Tibial artery (tissue), 4 donors: Measurements from ENCODE around the gene GRB10.

Source experiments
- DNase-seq, 2 donors: peaks; one replicate each; pipeline ENCODE4 v3.0.0-alpha.2; 2019
- H3K27ac ChIP-seq, 2 donors: fragments of 200-600 bp; sonication (generic) in 1 of 2; 1 replicate in 1 of 2; 2 replicates in 1 of 2; pipeline ENCODE4 v1.5.1; 2018 to 2019; ENCODE audit warnings: mild to moderate bottlenecking in 1 of 2
- H3K27me3 ChIP-seq, 2 donors: fragments of 200-600 bp; sonication (generic) in 1 of 2; one replicate each; pipeline versions ENCODE4 v1.5.1 to v1.6.0; 2016 to 2019
- H3K36me3 ChIP-seq, 3 donors: fragments of 200-600 bp; sonication (generic) in 2 of 3; one replicate each; pipeline ENCODE4 v1.5.1; 2016 to 2019; ENCODE audit warnings: mild to moderate bottlenecking in 2 of 3
- H3K4me1 ChIP-seq, 4 donors: fragments of 200-600 bp; sonication (generic) in 2 of 4; 1 replicate in 3 of 4; 2 replicates in 1 of 4; pipeline ENCODE4 v1.5.1; 2016 to 2019
- H3K4me3 ChIP-seq, 2 donors: fragments of 200-600 bp; sonication (generic) in 1 of 2; 1 replicate in 1 of 2; 2 replicates in 1 of 2; pipeline ENCODE4 v1.5.1; 2018 to 2019; ENCODE audit warnings: mild to moderate bottlenecking in 2 of 2
- H3K9me3 ChIP-seq, 3 donors: fragments of 200-600 bp; sonication (generic) in 1 of 3; one replicate each; pipeline ENCODE4 v1.5.1; 2016 to 2019
- intact Hi-C: fragments of 100-400 bp; cut with DNase I; formaldehyde crosslinking; loops from one replicate; pipeline ENCODE4 v1.15.0; 2023; ENCODE audit warnings: low total_unique reads
- TF ChIP-seq, protein P1 (sequence below), 2 experiments: fragments of 200-600 bp in 1 of 2; fragments of 450-650 bp in 1 of 2; IDR thresholded peaks; one replicate each; pipeline ENCODE4 v1.5.1; 2017 to 2019; ENCODE audit warnings: antibody characterized with exemption in 2 of 2, mild to moderate bottlenecking in 1 of 2, moderate library complexity in 1 of 2

The GRB10 gene

DNA sequence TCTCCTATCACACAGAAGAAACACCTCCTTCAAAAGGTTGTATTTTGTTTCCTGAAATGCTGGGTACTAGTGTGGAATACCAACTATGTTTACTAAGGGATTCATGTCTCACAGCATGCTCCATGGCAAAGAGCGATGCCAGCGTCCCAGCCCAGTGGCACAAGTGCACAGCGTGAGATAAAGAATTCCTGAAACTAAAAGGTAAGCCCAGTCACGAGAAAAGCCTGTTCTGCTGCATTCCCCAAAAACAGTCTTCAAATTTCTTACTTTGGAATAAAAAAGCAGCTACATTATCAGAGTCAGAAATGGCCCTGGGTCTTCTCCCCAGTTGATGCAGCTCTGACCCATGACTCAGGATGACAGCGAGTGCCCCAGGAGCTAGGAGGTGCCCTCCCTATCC, 164.4 kb downstream of the GRB10 start:
- Histone ChIP-seq H3K27ac (no peak overlapping the region), H3K4me1 (peaks cover 0 to 32% (median 14%) of the 10 kb centered on the region in 4 donors), H3K36me3 (peaks cover 11 to 42% (median 19%) of the 10 kb centered on the region in 3 donors), H3K9me3 (no peaks in the 10 kb centered on the region), H3K27me3 (no peaks in the 10 kb centered on the region), H3K4me3 (no peak overlapping the region)
- intact Hi-C loops, result loop anchor here (10.0 kb wide), 1 partner anchor 57 kb away; no protein-coding TSS in a partner anchor
- no peak for DNase-seq
- TF ChIP-seq, protein P1, sequence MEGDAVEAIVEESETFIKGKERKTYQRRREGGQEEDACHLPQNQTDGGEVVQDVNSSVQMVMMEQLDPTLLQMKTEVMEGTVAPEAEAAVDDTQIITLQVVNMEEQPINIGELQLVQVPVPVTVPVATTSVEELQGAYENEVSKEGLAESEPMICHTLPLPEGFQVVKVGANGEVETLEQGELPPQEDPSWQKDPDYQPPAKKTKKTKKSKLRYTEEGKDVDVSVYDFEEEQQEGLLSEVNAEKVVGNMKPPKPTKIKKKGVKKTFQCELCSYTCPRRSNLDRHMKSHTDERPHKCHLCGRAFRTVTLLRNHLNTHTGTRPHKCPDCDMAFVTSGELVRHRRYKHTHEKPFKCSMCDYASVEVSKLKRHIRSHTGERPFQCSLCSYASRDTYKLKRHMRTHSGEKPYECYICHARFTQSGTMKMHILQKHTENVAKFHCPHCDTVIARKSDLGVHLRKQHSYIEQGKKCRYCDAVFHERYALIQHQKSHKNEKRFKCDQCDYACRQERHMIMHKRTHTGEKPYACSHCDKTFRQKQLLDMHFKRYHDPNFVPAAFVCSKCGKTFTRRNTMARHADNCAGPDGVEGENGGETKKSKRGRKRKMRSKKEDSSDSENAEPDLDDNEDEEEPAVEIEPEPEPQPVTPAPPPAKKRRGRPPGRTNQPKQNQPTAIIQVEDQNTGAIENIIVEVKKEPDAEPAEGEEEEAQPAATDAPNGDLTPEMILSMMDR (IDR thresholded peaks at IDR 0.05), result no peak

GRCh38 chr7:50615519-50616080, 167.1 kb downstream of the GRB10 start:
- Histone ChIP-seq H3K27me3 (no peaks in the 10 kb centered on the region), H3K36me3 (peaks cover 29 to 66% (median 44%) of the 10 kb centered on the region in 3 donors), H3K27ac (no peak overlapping the region), H3K4me3 (no peak overlapping the region), H3K4me1 (peaks cover 0 to 13% (median 4%) of the 10 kb centered on the region in 4 donors), H3K9me3 (no peaks in the 10 kb centered on the region)
- intact Hi-C loops, result loop anchor here (10.0 kb wide), 1 partner anchor 59 kb away; no protein-coding TSS in a partner anchor
- DNase-seq, result no peak
- TF ChIP-seq, protein P1 (IDR thresholded peaks at IDR 0.05), result no peak

- DNase-seq, result no peak
- H3K36me3 ChIP-seq, result peaks cover 36 to 72% (median 51%) of the 10 kb centered on the region in 3 donors
- H3K4me3 ChIP-seq, result no peak overlapping the region
- peaks cover 0 to 6% (median 0%) of the 10 kb centered on the region in 4 donors for H3K4me1 ChIP-seq
- no peak overlapping the region for H3K27ac ChIP-seq
- TF ChIP-seq, protein P1 (IDR thresholded peaks at IDR 0.05), result peak; percentile 24 to 35
- intact Hi-C loops, result loop anchor here (10.0 kb wide), 1 partner anchor 60 kb away; no protein-coding TSS in a partner anchor
- no peaks in the 10 kb centered on the region for H3K27me3 ChIP-seq
- no peaks in the 10 kb centered on the region for H3K9me3 ChIP-seq
Measured at GRCh38 chr7:50614721-50615518, 167.8 kb downstream of the GRB10 start.

DNA sequence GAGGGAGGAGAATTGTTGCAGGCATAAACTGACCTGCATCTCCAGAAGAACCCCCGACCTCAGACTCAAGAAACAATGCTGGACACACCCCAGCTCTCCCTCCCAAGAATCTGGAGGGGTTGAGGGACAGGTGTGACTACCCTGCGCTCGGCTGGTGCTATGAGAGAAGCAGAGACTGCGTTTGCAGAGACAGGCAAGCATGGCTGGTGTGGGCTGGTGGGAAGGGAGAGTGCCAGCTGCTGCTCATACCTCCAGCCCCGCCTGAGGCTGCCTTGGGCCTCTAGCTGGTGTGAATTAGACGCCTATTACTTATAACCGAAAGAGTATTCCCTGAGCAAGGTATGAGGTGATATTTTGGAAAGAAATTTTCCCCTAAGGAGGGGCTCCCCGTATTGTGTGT, 169.2 kb downstream of the GRB10 start:
- Histone ChIP-seq H3K27ac (no peak overlapping the region), H3K36me3 (peaks cover 38 to 78% (median 52%) of the 10 kb centered on the region in 3 donors), H3K9me3 (no peaks in the 10 kb centered on the region), H3K4me1 (no peaks in the 10 kb centered on the region), H3K4me3 (no peak overlapping the region), H3K27me3 (no peaks in the 10 kb centered on the region)
- DNase-seq, result peak in 1 of 2 donors; percentile 38
- TF ChIP-seq, protein P1 (IDR thresholded peaks at IDR 0.05), result no peak
- intact Hi-C loops, result loop anchor here (10.0 kb wide), 1 partner anchor 61 kb away; no protein-coding TSS in a partner anchor

DNA sequence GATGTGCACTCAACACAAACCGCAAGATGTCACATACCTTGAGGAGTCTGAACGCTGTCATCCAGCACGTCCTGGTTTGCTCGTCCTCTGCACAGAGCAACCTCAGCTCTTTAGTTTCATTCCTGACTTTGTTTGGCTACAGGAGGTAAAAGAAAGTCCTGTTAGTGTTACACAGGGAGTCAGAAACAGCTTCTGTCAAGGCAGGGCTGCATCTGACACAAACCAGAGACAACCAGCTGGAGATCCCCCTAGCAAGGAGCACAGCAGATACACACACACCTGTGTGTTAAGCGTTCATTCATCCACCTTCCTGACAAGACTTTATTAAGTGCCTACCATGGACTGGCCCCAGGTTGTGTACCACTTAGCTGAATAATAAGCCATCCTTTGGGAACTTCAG, 170.0 kb downstream of the GRB10 start:
- no peak for DNase-seq
- H3K27ac ChIP-seq, result no peak overlapping the region
- H3K27me3 ChIP-seq, result no peaks in the 10 kb centered on the region
- peaks cover 38 to 81% (median 49%) of the 10 kb centered on the region in 3 donors for H3K36me3 ChIP-seq
- H3K9me3 ChIP-seq, result no peaks in the 10 kb centered on the region
- intact Hi-C loops, result loop anchor here (10.0 kb wide), 1 partner anchor 62 kb away; no protein-coding TSS in a partner anchor
- TF ChIP-seq, protein P1 (IDR thresholded peaks at IDR 0.05), result no peak
- no peak overlapping the region for H3K4me3 ChIP-seq
- no peaks in the 10 kb centered on the region for H3K4me1 ChIP-seq
